Panc1 (cell line): ENCODE measurements around the gene GRIA4. TPM values are rescaled to one million over a fixed set of nuclear protein-coding genes. Genes with fewer than 3 reads are reported as not detected.

Experiments used
- ATAC-seq: fragments of 200-7000 bp; cut with Tn5 transposase; 2 replicates; pipeline ENCODE4 v1.9.1; 2020; ENCODE audit warnings: mild to moderate bottlenecking, moderate library complexity
- BruUV-seq: library from RNA; stranded (reverse); fragments of 400-500 nt; replicated peaks from 2 replicates; lab custom pipeline; 2021; lab: Mats Ljungman, UMichigan
- CTCF ChIA-PET: fragments of 300-600 bp; sonication (Branson Sonifier 250); formaldehyde crosslinking; loops from one replicate; lab custom pipeline; 2022; ENCODE audit warnings: antibody characterized with exemption; lab: Charles Lee
- POLR2A ChIA-PET: fragments of 300-600 bp; sonication (Branson Sonifier 250); formaldehyde crosslinking; loops from one replicate; lab custom pipeline; 2022; ENCODE audit warnings: antibody characterized with exemption; lab: Charles Lee
- DNase-seq: peaks from one replicate; pipeline ENCODE4 v3.0.0-alpha.2; 2010; ENCODE audit warnings: low read depth, low spot score
- H3K27ac ChIP-seq: 2 replicates; pipeline ENCODE4 v1.5.1; 2011; ENCODE audit warnings: mild to moderate bottlenecking, low read length, inconsistent platforms
- H3K27me3 ChIP-seq: fragments of 200-500 bp; sonication (Bioruptor generic); 2 replicates; pipeline ENCODE4 v1.6.0; 2014; ENCODE audit warnings: low read length, inconsistent platforms; ENCODE audit not compliant: control insufficient read depth, insufficient read depth
- H3K36me3 ChIP-seq: fragments of 200-500 bp; sonication (Bioruptor generic); 2 replicates; pipeline ENCODE4 v1.5.1; 2014; ENCODE audit warnings: inconsistent platforms, mild to moderate bottlenecking, low read length, moderate library complexity; ENCODE audit not compliant: control insufficient read depth, insufficient read depth
- H3K4me1 ChIP-seq: 2 replicates; pipeline ENCODE4 v1.5.1; 2011; ENCODE audit warnings: inconsistent platforms, mild to moderate bottlenecking, low read length, moderate library complexity; ENCODE audit not compliant: control insufficient read depth, insufficient read depth
- H3K4me3 ChIP-seq, 2 experiments: 2 replicates each; pipeline ENCODE4 v1.5.1; 2011 to 2012; ENCODE audit warnings: low read depth in 2 of 2, low read length in 2 of 2, mild to moderate bottlenecking in 2 of 2, inconsistent platforms in 1 of 2, moderate library complexity in 1 of 2
- H3K9me3 ChIP-seq: fragments of 200-500 bp; sonication (Bioruptor generic); 2 replicates; pipeline ENCODE4 v1.5.1; 2014; ENCODE audit warnings: low read depth, mild to moderate bottlenecking, inconsistent platforms, low read length, moderate library complexity; ENCODE audit not compliant: control insufficient read depth, insufficient read depth
- POLR2AphosphoS5 ChIP-seq: IDR thresholded peaks from 2 replicates; pipeline ENCODE4 v1.6.1; 2012; ENCODE audit warnings: mild to moderate bottlenecking, low read depth, low read length, moderate library complexity
- REST ChIP-seq, 2 experiments: IDR thresholded peaks; 2 replicates each; pipeline ENCODE4 v1.6.1; 2011 to 2012; ENCODE audit warnings: low read depth in 2 of 2, control low read depth in 1 of 2, low read length in 1 of 2, mild to moderate bottlenecking in 1 of 2, moderate library complexity in 1 of 2; ENCODE audit not compliant: insufficient read depth in 1 of 2
- SIN3A ChIP-seq: IDR thresholded peaks from 2 replicates; pipeline ENCODE4 v1.6.1; 2012; ENCODE audit warnings: low read depth, mild to moderate bottlenecking, low read length, moderate library complexity, borderline replicate concordance; ENCODE audit not compliant: insufficient read depth
- TCF7L2 ChIP-seq: IDR thresholded peaks from 2 replicates; pipeline ENCODE4 v1.6.1; 2011; ENCODE audit warnings: mild to moderate bottlenecking, low read depth, low read length, inconsistent platforms
- in situ Hi-C: cut with HindIII; loops from 2 replicates; pipeline ENCODE4 v1.10.0; 2016; ENCODE audit warnings: low sequenced_read_pairs, low pct_unique_long_range_greater_than_20kb
- intact Hi-C: fragments of 100-400 bp; cut with micrococcal nuclease; formaldehyde crosslinking; loops from one replicate; pipeline ENCODE4 v1.10.0; 2022; ENCODE audit not compliant: unreplicated experiment
- total RNA-seq: library from RNA; stranded (reverse); gene quantifications from one replicate; pipeline ENCODE4 v1.2.1, GENCODE V29; 2021; ENCODE audit not compliant: unreplicated experiment
- TF ChIP-seq, protein P1 (sequence below): fragments of 450-650 bp; IDR thresholded peaks from 2 replicates; pipeline ENCODE4 v1.5.1; 2017; ENCODE audit warnings: mild to moderate bottlenecking

Gene GRIA4
- total RNA-seq, 1 experiment from 2014 or later: not detected

DNA sequence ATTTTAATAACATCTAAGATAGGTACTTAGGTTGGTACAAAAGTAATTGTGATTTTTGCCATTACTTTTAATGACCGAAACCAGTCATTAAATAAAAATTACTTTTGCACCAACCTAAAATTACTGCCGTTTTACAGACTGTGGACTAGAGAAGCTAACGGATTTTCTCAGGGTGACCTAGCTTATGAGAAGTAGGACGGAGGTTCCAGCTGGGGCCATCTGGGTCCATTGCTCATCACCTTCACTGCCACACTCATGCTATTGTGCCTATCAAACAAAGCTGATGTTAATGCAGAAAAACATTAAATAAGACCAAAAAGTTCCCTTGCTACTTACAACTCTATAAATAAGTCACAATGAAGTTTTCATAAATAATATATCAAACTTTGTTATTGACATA, 38.9 kb downstream of the GRIA4 start:
- ChIA-PET POLR2A (no interaction called here), CTCF (no interaction called here)
- intact Hi-C loops (no loop called here), in situ Hi-C loops (no loop called here)
- no peaks in the 10 kb centered on the region for H3K27me3 ChIP-seq
- no peak for DNase-seq
- BruUV-seq: no TSS peak
- no peaks in the 10 kb centered on the region for H3K4me1 ChIP-seq
- TF ChIP-seq POLR2AphosphoS5 (no peak), TCF7L2 (no peak), SIN3A (no peak), REST (IDR thresholded peaks at IDR 0.05; ENCODE audit: insufficient read depth in 1 of 2, low read depth in 2 of 2, low read length in 1 of 2) (no peak)
- TF ChIP-seq, protein P1, sequence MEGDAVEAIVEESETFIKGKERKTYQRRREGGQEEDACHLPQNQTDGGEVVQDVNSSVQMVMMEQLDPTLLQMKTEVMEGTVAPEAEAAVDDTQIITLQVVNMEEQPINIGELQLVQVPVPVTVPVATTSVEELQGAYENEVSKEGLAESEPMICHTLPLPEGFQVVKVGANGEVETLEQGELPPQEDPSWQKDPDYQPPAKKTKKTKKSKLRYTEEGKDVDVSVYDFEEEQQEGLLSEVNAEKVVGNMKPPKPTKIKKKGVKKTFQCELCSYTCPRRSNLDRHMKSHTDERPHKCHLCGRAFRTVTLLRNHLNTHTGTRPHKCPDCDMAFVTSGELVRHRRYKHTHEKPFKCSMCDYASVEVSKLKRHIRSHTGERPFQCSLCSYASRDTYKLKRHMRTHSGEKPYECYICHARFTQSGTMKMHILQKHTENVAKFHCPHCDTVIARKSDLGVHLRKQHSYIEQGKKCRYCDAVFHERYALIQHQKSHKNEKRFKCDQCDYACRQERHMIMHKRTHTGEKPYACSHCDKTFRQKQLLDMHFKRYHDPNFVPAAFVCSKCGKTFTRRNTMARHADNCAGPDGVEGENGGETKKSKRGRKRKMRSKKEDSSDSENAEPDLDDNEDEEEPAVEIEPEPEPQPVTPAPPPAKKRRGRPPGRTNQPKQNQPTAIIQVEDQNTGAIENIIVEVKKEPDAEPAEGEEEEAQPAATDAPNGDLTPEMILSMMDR: no peak
- no peak overlapping the region for H3K4me3 ChIP-seq
- ATAC-seq: no peak
- no peaks in the 10 kb centered on the region for H3K36me3 ChIP-seq
- H3K9me3 ChIP-seq: no peaks in the 10 kb centered on the region
- H3K27ac ChIP-seq: no peak overlapping the region

GRCh38 chr11:105665281-105665680, 55.4 kb downstream of the GRIA4 start:
- Histone ChIP-seq H3K27me3 (no peaks in the 10 kb centered on the region; the same call in 1 of the 2 replicates), H3K27ac (no peak overlapping the region), H3K4me3 (no peak overlapping the region), H3K4me1 (no peaks in the 10 kb centered on the region), H3K36me3 (no peaks in the 10 kb centered on the region), H3K9me3 (no peaks in the 10 kb centered on the region)
- ChIA-PET POLR2A (no interaction called here), CTCF (no interaction called here)
- intact Hi-C loops: no loop called here
- no TSS peak for BruUV-seq
- in situ Hi-C loops: no loop called here
- no peak for DNase-seq
- no peak for ATAC-seq
- no peak for TF ChIP-seq POLR2AphosphoS5
- no peak for TF ChIP-seq TCF7L2
- no peak for TF ChIP-seq REST (IDR thresholded peaks at IDR 0.05; ENCODE audit: insufficient read depth in 1 of 2, low read depth in 2 of 2, low read length in 1 of 2)
- no peak for TF ChIP-seq SIN3A
- TF ChIP-seq, protein P1: no peak
